ENCODE results near the gene TESMIN. TPM values are rescaled to one million over a fixed set of nuclear protein-coding genes. Genes with fewer than 3 reads are reported as not detected.

The TESMIN gene
- total and polyA plus RNA-seq, 2 of the 4 experiments (the other 2 are of a cell fraction) = 0.90 to 2.2 TPM

GRCh38 chr11:68796801-68797200 is 45.5 kb upstream of the TESMIN start:
- H3K4ac ChIP-seq (ENCODE audit: low read depth, low read length) = no peak overlapping the region
- BruUV-seq (replicated peaks) = no TSS peak

More at GRCh38 chr11:68796801-68797200, 45.5 kb upstream of the TESMIN start:
- ATAC-seq (ENCODE audit: low read depth) (no peak), DNase-seq (no peak)
- Histone ChIP-seq H4K20me1 (ENCODE audit: insufficient read depth, low read length) (no peaks in the 10 kb centered on the region), H3K9ac (ENCODE audit: low read depth, low read length) (no peak overlapping the region), H3K36me3 (ENCODE audit: control insufficient read depth, insufficient read depth, low read length) (peaks cover 56% of the 10 kb centered on the region), H3K79me1 (ENCODE audit: low read depth in 1 of 2, low read length in 2 of 2) (peaks cover 0 to 6% of the 10 kb centered on the region in 2 experiments; a peak in 1 of 4 replicates), H3K4me2 (ENCODE audit: low read depth, low read length) (no peak overlapping the region), H3K27me3 (ENCODE audit: control insufficient read depth, insufficient read depth, low read length) (no peaks in the 10 kb centered on the region), H2BK5ac (ENCODE audit: low read depth, low read length, poor library complexity, severe bottlenecking) (no peak overlapping the region), H3K4me1 (ENCODE audit: control insufficient read depth, insufficient read depth, low read length) (no peaks in the 10 kb centered on the region), H2BK120ac (ENCODE audit: low read depth, low read length) (no peak overlapping the region), H3K4me3 (ENCODE audit: insufficient read depth, low read depth, low read length) (no peak overlapping the region), H4K5ac (ENCODE audit: low read depth, low read length) (no peak overlapping the region), H3K23ac (ENCODE audit: low read depth, low read length) (no peak overlapping the region), H2BK20ac (ENCODE audit: low read depth, low read length) (no peak overlapping the region), H3K9me1 (ENCODE audit: insufficient read depth, low read length) (0 out of 2 replicates have a peak, but pooled peaks cover 2% of the 10 kb centered on the region), H2AK5ac (ENCODE audit: low read depth, low read length) (no peak overlapping the region), H2AFZ (replicated peaks; ENCODE audit: low read length, poor library complexity) (no peak overlapping the region), H3K18ac (ENCODE audit: low read depth, low read length) (no peak overlapping the region), H4K8ac (ENCODE audit: low read depth in 2 of 2, low read length in 2 of 2) (no peak overlapping the region), H2AK9ac (replicated peaks; ENCODE audit: low read depth, low read length, poor library complexity) (no peak overlapping the region), H3K56ac (ENCODE audit: extremely low read depth, insufficient read depth, low read length) (no peak overlapping the region), H3K14ac (replicated peaks; ENCODE audit: low read depth, low read length) (no peak overlapping the region), H4K91ac (ENCODE audit: insufficient read depth, low read depth, low read length) (no peak overlapping the region), H3K9me3 (ENCODE audit: control insufficient read depth, insufficient read depth, low read length) (no peaks in the 10 kb centered on the region), H3K27ac (ENCODE audit: insufficient read depth, low read length) (no peak overlapping the region), H2BK15ac (ENCODE audit: low read depth, low read length) (no peak overlapping the region)
- ChIA-PET CTCF (no interaction called here), POLR2A (ENCODE audit: unreplicated experiment) (no interaction called here)
- 83% methylated on average over 14 of the region's 19 CpGs; no CpG with 5 or more reads in 1 of the 2 experiments for WGBS, 2 experiments (ENCODE audit: extremely low coverage in 2 of 2, insufficient read length in 1 of 2)
- in situ Hi-C loops (cut with MboI; ENCODE audit: low sequenced_read_pairs) (no loop called here), intact Hi-C loops (cut with micrococcal nuclease) (no loop called here), dilution Hi-C loops (cut with HindIII; ENCODE audit: low sequenced_read_pairs, unreplicated experiment) (no loop called here)
- TF ChIP-seq ELK1 (IDR thresholded peaks at IDR 0.05; ENCODE audit: borderline replicate concordance, low read depth, low read length) = no peak
- TF ChIP-seq CEBPB (IDR thresholded peaks at IDR 0.05; ENCODE audit: low read depth, low read length) = no peak
- no peak for TF ChIP-seq MXI1 (IDR thresholded peaks at IDR 0.05; ENCODE audit: borderline replicate concordance, low read depth, low read length)
- no peak for TF ChIP-seq FOS (IDR thresholded peaks at IDR 0.05; ENCODE audit: low read depth, low read length)
- TF ChIP-seq SMC3 (IDR thresholded peaks at IDR 0.05; ENCODE audit: low read depth, low read length) = no peak
- no peak for TF ChIP-seq NFE2L2 (IDR thresholded peaks at IDR 0.05; ENCODE audit: low read depth, low read length)
- TF ChIP-seq, protein P1, sequence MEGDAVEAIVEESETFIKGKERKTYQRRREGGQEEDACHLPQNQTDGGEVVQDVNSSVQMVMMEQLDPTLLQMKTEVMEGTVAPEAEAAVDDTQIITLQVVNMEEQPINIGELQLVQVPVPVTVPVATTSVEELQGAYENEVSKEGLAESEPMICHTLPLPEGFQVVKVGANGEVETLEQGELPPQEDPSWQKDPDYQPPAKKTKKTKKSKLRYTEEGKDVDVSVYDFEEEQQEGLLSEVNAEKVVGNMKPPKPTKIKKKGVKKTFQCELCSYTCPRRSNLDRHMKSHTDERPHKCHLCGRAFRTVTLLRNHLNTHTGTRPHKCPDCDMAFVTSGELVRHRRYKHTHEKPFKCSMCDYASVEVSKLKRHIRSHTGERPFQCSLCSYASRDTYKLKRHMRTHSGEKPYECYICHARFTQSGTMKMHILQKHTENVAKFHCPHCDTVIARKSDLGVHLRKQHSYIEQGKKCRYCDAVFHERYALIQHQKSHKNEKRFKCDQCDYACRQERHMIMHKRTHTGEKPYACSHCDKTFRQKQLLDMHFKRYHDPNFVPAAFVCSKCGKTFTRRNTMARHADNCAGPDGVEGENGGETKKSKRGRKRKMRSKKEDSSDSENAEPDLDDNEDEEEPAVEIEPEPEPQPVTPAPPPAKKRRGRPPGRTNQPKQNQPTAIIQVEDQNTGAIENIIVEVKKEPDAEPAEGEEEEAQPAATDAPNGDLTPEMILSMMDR (conservative IDR thresholded peaks at IDR 0.05; ENCODE audit: low read depth, low read length) = no peak
- no peak for TF ChIP-seq RAD21 (IDR thresholded peaks at IDR 0.05; ENCODE audit: low read length)
- no peak for TF ChIP-seq CHD1 (IDR thresholded peaks at IDR 0.05; ENCODE audit: low read depth, low read length)
- TF ChIP-seq MAFK (IDR thresholded peaks at IDR 0.05; ENCODE audit: low read depth, low read length) = no peak
- no peak for TF ChIP-seq MAZ (IDR thresholded peaks at IDR 0.05; ENCODE audit: borderline replicate concordance, low read depth, low read length)
- TF ChIP-seq POLR2A (IDR thresholded peaks at IDR 0.05; ENCODE audit: low read depth, low read length) = no peak

Data from IMR-90 (cell line).